GM15510 (cell line): Measurements from ENCODE around the gene IGFALS.

ENCODE experiments used
- POLR2A ChIP-seq: IDR thresholded peaks from 3 replicates; pipeline ENCODE4 v1.6.1; 2011; ENCODE audit warnings: borderline replicate concordance; ENCODE audit not compliant: insufficient read length; ENCODE audit errors: extremely low read depth

The IGFALS gene

DNA sequence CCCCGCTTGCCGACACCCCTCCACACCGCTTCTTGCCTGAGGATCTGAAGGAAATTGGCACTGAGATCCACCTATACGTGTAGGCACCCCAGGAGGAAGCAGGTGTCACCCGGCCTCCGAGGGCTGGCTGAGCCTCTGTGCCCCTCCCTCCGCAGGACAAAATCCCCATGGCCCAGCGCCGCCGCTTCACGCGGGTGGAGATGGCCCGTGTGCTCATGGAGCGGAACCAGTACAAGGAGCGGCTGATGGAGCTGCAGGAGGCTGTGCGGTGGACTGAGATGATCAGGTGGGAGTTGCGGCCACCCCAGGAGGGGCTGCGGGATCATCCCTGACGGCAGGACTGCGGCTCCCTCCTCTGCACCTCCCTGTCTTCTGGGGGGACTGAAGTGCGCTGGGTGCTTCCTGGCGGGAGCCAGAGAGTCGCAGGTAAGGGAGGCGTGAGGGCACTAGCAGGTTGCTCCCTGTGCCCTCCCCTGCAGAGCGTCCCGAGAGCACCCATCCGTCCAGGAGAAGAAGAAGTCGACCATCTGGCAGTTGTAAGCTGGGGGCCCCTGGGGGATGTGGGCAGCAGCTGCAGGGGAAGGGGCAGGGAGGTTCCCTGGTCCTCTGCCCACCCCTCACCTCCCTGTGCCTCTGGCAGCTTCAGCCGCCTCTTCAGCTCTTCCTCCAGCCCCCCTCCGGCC is 31.2 kb downstream of the IGFALS start:
- TF ChIP-seq POLR2A = no peak

DNA sequence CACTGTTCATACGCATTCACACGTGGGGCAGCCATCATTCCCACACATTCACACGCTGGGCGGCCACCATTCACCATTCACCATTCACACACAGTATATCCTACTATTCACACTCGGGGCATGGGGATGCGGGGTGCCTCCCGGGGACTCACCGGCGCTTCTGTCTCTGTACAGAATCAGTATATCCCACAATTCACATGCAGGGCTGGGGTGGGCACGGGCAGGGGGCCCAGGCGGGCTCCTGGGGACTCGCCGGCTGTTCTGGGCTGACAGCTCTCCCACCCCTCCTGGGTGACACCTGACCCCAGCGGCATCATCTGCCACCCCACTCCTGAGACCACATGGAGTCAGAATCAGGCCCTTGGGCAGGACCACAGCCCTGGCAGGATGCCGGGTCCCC is 31.8 kb downstream of the IGFALS start:
- TF ChIP-seq POLR2A = no peak

- no peak for TF ChIP-seq POLR2A
Measured at GRCh38 chr16:1760911-1761310, 32.6 kb downstream of the IGFALS start.

DNA sequence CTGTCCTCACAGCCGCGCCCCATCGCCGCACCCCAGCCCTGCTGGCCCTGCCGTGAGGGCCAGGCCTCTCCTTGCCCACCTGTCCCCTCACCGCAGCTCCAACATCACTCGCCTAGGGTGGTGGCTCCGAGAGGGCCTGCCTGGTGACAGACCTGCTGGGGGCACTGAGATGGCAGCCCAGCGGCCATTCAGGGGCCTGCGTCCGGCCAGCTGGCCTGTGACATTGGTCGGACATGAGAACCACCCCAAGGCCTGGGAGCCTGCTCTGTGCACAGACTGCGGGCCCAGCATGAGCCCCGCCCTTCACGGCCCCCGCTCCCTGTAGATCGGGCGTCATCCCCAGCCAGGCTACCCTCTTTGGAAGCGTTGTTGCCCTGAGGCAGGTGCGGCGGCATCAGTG is 34.0 kb downstream of the IGFALS start:
- no peak for TF ChIP-seq POLR2A

- TF ChIP-seq POLR2A = no peak
Measured at GRCh38 chr16:1758923-1759322, 34.6 kb downstream of the IGFALS start.

DNA sequence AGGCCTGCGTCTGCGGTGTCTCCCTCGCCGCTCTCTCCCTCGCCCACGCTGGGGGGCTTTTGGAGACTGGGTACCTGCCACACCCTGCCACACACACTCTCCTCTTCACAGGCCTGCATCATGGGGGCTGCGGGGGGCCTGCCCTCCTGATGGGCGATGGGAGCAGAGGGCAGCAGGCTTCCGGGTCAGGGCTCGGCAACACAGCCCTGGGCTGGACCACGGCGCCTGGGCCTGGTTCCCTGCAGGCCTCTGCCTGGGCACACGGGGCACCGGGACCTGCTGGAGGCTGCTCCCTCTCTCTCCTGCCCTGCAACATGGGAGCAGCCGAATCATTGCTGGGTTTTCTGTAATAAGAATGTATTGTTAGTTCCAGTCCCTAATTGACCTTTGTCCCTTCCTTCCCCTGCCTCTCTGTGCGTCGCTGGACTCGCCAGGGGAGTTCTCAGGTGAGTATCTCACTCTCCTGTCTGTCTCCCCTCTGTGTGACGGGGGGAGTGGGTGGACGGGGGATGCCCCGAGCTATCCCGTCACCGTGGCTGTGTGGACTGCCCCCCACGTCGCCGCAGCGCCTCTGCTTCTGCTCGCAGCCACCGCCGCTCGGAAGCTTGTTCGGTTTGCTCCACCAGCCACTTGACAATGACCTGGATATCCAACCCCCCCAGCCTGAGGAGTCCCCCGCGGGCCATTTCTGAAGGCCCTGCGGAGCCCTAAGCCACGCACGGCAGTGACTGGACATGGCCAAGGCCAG is 35.6 kb downstream of the IGFALS start:
- TF ChIP-seq POLR2A = no peak

- no peak for TF ChIP-seq POLR2A
Measured at GRCh38 chr16:1754204-1754603, 39.3 kb downstream of the IGFALS start.

- TF ChIP-seq POLR2A = no peak
Measured at GRCh38 chr16:1752853-1753252, 40.7 kb downstream of the IGFALS start.

DNA sequence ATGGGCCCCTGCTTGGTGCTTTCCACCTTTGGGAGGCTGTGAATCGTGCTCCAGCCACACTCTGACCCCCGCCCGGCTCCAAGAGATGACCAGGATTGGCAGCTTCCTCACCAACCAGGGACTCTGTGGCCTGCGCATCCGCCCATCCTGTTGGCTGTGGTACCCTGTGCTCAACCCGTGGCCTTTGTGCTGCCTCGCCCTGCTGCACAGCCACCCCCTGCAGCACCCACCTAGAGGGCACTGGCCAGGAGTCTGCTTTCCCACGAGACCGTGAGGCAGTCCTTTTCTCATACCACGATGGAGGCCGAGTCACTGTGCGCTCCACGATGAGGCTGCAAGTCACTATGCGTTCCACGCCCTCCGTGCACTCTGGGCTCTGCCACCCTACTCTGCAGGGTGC is 41.6 kb downstream of the IGFALS start:
- no peak for TF ChIP-seq POLR2A

DNA sequence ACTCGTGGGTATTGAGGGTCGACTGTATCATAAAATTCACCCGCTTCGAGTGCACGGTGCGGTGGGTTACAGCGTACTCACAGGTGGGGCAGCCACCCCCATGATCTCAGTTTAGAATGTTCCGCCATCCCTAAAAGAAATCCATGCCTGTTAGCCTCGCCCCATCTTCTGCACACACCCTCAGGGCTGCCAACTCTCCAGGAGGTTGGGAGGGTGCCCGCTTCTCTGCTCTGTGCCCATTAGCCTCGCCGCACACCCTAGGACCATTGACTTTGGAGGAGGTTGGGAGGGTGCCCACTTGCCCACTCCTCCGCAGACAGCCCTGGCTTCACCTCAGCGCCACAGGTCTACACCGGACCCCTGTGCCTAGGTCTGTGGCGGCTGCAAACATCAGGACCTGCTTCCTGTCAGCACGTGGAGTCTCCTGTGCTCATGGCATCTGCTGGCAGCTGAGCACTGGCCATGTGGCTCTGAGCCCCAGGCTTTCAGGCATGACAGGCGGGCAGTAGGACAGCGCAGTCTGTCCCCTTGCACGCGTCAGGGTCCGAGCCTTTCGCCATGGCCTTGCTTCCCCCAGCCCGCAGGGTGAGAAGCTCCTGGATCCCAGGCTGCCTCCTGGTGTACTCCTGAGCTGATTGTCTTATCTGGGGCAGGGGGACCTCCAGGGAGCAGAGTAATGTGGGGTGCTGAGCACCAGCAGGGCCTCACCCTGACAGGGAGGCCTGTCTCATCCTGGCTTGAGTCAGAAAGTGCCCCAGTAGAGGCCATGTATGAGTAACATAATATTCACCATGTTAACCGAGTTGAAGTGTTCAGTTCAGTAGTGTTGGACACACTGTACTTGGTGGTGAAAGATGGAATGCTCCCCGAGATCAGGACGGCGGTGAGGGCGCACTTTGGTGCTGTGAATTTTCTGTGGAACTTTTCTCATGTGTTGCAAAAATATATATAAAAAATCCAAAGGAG is 44.1 kb downstream of the IGFALS start:
- no peak for TF ChIP-seq POLR2A

GRCh38 chr16:1747934-1748333 is 45.6 kb downstream of the IGFALS start:
- no peak for TF ChIP-seq POLR2A

- no peak for TF ChIP-seq POLR2A
Measured at GRCh38 chr16:1746693-1747195, 46.8 kb downstream of the IGFALS start.

DNA sequence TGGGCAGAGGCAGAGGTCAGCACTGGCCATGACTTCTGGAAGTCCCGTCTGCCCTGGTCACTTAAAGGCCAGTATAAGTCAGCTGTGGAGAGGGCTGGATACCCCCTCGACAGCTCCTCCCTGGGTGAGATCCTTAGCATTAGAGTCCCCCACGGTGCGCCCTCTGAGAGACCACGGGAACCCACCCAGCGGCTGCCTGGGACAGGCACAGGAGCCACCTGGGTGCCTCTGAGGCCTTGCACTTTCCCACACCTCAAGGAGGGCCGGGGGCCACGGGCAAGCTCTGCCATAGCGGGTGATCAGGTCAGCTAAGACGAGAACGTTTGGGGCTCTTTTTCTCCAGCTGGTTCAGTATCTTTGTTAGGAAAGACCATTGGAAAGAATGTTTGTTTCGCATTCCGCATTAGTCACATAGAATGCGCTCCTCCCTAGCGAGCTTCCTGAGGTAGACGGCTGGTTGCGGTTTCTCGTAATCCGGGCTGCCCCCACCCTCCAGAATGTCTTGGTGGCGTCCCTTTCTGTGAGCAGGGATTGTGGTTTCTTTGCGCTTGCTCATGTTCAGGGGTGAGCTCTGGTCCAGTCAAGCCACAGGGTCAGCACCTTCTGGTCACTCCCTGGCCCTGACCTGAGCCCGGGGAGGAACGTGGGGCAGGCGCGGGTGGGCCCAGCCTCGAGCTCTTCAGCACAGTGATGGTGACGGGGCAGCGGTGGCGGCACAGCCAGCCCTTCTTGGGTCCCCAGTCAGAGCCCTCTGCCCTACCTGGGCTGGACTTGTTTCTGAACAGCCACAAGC is 47.4 kb downstream of the IGFALS start:
- TF ChIP-seq POLR2A = no peak
